Activated T-helper 9 cell treated with anti-CD3 and anti-CD28 coated beads, Interleukin-2, amount 50 U/mL, for 16 hours (primary cell): ENCODE data around the gene NAV2.
A peak's percentile ranks its signal among the peaks of the same experiment; 100 is the strongest.
"Not testable (repeated sequence)": the region's sequence is repeated elsewhere in the genome, so short reads cannot be mapped to it uniquely, and the experiment has no call there.

Experiments
- DNase-seq: peaks from one replicate; pipeline ENCODE4 v3.0.0-alpha.2; 2020; ENCODE audit warnings: low read depth

NAV2 gene

DNA sequence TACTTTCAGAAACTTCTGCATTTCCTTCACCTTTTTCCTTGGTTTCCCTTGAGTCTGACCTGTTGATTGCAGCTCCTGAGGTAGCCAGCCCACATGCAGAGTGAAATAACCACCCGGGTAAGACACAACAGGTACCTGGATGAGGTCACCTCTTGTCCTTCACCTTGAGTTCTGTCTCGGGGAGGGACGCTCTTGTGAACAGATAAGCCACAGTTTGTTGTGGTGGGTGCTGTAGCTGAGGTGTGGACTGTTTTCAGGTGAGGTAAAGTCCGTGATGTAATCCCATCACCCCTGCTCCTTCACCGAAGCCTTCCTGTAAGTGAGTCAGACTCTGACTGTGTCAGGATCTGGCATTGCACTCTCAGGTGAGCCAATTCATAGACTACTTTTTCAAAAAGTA lies 183.1 kb downstream of the NAV2 start:
- no peak for DNase-seq

DNA sequence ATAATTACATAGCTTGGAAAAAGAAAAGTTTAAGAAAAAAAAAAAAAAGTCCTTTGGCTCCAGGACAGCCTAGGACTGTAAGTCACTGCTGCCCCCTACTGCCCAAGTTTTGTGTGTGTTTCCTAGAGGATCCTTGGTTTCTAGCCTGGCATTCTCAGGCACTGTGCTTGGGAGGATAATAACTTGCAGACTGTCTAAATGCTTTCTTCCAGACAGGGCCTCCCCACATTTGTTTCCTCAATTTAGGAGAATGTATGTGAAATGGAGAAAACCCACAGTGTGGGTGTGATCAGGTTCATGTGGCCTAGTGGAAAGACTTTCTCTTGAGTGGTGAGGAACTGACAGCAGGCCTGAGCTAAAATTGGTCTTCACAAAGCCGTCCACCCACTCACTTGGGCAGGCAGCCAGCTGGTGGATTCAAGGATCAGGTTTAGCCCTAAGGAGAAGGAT lies 191.0 kb downstream of the NAV2 start:
- peak; percentile 9 for DNase-seq

DNA sequence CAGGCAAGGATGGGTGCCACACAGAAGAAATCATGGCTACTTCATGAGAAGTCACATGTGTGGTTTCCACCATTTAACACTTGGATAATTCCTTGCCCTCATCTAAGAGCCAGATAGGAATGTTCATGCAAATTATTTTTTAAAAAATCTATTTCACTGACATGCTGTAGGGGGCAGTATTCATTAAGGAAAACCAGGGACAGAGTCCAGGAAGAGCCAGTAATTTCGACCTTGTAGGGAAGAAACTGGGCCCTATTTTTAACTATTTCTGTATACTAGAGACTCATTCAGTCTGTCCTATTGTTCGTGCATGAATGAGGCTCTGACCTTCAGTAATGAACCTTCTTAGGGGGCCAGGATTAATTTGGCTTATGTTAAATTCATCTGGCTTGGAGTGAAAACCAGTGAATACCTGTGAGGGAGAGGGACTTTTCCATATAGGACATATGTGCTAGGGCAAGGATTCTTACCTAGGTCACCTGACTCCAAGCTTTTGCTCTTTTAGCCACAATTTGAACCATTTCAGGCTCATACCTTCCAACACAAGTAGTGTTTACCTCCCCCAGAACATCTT lies 192.7 kb downstream of the NAV2 start:
- no peak for DNase-seq

- no peak for DNase-seq
Measured at GRCh38 chr11:19906126-19906525, 193.5 kb downstream of the NAV2 start.

GRCh38 chr11:19907008-19907579 lies 194.5 kb downstream of the NAV2 start:
- DNase-seq, result no peak

DNA sequence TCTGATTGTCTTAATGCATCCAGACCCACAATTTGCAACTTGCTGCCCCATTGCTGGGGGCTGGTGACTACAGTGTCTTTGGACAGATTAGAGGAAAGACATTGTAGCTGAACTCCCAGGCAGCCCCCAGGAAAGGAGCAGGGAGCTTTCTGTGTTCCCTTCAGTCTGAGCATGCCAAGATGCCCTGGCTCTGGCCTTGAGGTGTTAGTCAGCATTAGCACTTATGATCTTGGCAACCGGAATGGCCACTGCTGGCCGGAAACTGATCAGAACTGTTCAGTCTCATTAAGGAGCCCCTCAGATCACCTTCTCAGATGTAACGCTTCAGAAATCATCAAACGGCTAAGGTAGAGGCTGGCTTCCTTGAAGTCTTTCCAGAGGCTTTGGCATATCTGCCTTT lies 195.2 kb downstream of the NAV2 start:
- no peak for DNase-seq

DNA sequence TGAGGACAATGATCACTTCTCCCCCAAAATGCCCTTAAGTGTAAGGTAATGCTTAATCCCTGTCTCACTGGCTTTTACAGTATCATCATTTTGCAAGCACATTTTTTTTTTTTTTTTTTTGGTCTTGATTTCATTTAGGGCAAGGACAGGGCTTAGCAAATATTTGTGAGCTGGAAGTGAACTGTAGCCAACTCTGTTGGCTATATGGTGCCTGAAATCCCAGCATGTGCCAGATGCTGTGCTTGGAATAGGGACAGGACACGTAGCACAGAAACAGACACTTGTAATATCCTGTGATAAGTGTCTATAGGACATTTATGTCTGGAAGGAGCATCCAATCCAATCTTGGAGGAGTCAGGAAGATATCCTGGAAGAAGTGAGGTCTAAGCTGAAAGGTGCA lies 198.3 kb downstream of the NAV2 start:
- no peak for DNase-seq

GRCh38 chr11:19912115-19912957 lies 199.7 kb downstream of the NAV2 start:
- no peak for DNase-seq

DNA sequence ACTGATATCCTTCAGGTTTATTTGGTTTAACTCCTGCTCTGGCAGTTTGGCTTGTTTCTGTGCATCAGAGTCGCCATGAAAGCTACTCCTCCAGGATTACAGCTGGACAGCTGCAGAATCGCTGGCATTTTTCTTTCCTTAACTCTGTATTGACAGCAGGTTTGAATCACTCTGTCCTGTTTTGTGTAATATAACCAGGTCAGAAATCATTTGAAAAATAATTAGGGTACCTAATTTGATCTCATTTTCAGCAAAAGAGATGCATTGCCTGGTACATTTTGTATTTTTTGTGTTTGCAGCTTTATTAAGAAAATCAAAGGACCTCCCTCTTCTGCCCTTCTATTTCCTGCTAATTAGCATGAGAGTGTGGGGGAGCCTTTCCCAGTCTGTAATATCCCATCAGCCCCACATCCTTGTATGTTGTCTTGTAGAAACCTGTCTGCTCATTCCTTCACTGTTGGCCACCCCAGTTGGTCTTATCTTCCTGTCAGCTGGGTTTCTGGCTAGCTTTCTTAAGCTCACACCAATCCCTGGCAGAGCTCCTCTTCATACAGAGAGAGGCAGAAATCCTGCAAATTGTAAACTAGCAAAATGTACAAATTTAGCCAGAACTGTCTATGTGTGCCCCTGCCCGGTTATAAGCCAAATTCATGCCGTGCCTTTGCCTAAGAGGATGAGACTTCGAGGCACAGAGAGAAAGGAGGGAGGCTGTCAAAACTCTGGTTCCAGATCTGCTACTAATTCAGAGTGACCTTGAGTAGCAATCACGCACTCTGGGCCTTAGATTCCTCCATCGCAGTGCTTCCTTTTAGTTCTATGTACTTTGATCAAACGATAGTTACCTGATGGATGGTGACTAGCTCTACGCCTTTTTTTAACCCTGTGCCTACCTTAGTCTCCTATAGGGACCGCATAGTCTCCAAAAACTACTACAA lies 200.6 kb downstream of the NAV2 start:
- no peak for DNase-seq

DNA sequence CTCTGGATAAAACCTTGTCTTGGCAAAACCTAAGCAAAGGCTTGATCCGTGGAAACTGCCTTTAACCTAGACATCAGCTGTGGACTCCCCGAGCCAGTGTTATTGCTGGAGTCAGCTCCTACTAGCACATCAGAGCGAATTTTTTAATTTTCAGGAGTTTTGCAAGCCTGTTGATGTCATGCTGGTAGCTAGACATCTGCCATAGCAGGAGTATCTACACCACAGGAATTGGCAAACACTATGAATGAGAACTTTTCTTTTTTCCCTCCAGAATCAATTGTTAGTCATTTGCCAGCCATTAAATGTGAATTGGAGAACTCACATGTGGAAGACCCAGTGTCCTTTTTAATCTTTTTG lies 201.2 kb downstream of the NAV2 start:
- DNase-seq, result no peak

DNA sequence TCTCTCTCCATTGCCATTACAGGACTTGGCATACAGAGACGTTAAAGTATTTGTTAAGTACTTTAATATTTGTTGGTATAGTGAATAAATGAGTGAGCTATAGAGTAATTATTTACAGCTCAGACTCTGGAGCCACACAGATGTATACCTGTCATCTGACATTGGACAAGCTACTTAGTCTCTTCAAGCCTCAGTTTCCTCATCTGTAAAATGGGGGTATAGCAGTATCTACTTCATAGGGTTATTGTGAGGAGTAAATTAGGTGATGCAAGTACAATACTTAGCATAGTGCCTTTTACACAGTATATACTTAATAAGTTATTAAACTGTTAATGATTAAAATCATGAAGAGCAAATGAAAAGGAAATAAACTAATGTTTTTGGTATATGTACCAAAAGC lies 203.2 kb downstream of the NAV2 start:
- DNase-seq, result no peak

- DNase-seq, result no peak
Measured at GRCh38 chr11:19917069-19917468, 204.4 kb downstream of the NAV2 start.

DNA sequence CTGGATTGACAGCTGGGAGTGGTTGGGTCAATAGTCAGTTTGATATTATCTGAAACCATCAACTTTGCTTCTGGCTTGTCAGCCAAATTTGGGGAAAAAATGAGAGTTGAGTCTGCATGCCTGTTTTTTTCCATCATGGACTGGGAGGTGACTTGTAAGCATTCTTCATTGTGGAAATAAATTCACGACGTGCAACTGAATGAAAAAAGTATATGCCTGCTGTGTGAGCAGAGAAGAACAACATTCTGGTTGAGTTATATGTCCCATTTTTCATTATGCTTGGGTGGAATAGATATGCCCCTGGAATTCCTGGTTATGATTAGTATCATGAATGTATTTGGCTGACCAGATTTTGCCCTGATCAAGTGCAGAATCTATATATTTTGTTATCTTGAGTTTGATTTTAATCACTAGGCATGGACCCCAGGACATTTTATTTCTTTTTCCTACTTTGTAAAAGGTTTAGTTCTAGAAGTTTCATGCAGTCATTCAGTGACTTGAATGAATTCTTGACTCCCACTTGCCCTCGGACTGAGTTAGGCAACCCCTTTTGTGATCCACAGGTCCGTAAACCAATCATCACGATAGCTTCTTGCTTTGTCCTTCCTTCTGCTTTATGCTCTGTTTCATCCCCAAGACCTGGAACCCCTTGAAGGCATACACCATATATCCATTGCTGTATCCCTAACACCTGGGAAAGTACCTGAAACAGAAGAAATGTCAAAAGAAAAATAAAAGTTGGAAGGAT lies 205.8 kb downstream of the NAV2 start:
- no peak for DNase-seq

DNA sequence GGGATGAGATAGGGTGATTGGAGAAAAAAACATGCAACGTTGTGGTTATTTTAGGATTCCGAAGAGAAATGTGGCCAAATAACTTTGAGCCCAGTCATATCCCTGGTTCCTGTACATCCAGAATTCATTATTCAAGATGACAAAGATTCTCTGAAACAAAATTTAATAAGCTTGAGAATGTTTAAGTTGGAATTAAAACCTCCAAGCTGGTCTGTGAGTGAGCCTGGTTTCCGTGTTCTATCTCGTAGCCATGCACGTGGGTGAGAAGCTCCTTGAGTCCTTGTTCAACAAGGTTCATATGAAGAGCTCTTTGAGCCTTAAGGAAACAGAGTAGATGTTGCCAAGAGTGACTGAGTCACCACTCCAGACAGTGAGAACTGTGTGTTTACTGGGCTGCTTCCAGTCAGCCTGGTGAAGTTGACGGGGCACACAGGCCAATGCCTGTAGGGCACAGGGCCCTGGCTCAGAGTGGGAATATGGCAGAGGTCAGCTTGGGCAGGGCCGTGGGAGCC lies 206.5 kb downstream of the NAV2 start:
- DNase-seq, result no peak

DNA sequence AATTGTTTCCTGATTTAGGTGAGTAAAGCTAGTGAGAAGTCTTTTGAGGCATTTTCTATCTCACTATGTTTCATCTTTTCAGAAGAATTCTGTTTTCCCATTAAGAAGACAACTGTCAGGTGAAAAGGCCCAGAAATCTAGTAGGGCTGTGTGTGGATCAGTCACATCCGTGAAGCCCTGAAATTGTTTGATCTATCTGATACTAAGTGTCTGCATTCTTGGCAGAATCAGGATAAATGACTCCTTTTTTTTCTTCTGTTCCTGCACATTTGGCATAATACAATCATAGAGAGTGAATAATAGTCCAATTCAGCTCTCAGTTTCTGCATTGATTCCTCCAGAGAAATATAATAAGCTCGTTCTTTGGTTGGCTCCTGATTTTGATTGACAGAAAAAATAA lies 208.3 kb downstream of the NAV2 start:
- DNase-seq, result no peak

DNA sequence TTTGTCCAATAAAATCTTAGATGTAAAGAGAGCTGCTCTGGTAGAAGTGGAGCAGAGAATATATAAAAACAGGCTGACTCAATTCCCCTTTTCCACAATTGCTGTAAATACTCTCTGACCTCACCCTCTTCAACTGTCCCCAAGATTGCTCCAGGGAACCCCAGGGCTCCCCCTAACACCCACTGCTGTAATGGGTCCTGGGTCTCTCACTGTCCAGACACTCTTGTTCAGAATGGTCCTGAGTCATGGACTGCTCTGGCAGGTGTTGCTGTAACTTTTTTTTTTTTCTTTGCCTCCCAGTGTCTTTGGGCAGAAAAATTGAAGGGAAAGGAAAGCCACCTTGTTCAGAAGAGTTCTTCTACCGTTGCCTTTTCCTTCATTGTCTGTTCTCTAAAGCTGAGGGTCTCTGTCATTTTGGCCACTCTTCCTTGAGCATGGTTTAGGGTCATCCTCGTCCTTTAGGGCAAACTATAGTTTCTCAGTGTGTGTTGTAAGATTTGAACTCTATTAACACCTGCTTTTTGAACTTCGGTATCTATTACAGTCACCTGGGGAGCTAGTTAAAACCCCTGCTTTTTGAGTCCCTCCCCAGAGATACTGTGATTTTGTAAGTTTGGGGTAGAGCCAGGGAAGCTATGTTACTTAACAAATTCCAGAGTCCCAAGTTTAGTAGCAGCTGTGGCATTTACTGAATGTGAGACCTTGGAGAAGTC lies 209.5 kb downstream of the NAV2 start:
- DNase-seq, result no peak

DNA sequence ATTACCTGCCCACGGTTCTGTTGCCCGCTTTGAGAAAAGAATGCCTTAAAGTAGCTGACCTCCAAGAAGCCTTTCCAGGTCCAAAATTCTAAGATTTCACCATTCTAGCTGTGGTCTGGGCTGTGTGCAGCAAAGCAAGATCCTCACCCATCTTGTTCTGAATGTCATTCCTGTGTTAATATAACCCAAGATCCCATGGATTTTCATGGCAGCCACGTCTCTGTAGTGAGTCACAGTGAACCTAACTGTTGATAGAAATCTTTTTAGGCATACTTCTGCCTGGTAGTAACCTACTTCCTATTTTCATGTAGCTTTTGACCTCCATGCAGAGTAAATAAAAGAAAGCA lies 210.0 kb downstream of the NAV2 start:
- no peak for DNase-seq

- no peak for DNase-seq
Measured at GRCh38 chr11:19923626-19924025, 211.0 kb downstream of the NAV2 start.

GRCh38 chr11:19924311-19924710 lies 211.7 kb downstream of the NAV2 start:
- no peak for DNase-seq

DNA sequence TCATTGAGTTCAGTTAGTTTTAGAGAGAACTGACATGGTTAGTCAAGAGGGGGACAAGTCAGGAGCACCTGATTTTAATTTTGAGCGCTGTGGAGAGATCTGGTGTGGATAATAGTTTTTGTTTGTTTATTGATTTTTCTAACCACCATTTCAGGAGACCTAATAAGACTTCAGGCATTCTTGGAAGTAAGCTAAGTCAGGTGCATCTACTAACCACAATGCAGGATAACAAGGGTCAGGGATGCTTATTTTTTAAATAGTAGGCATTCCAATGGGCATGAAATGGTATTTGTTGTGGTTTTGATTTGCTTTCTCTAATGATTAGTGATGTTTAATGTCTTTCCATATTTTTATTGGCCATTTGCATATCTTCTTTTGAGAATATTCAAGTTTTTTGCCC lies 212.1 kb downstream of the NAV2 start:
- DNase-seq, result no peak

DNA sequence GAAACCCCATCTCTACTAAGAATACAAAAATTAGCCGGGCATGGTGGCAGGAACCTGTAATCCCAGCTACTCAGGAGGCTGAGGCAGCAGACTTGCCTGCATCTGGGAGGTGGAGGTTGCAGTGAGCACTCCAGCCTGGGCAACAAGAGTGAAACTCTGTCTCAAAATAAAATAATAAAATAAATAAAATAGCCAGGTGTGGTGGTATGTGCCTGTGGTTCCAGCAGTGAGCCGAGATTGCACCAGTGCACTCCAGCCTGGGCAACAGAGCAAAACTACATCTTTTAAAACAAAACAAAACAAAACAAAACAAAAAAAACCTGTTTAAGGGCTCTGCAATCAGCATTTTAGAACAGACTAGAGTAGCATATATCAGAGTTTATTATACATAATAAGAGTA lies 214.8 kb downstream of the NAV2 start:
- DNase-seq, result not testable (repeated sequence)
